Mesodermal cell (in vitro differentiated cells): ENCODE measurements around the gene BTBD17.

ENCODE experiments used
- H3K27ac ChIP-seq: 2 replicates; pipeline ENCODE4 v1.7.0; 2013; ENCODE audit warnings: mild to moderate bottlenecking, low read depth, low read length, moderate library complexity; ENCODE audit not compliant: severe bottlenecking
- H3K36me3 ChIP-seq: 2 replicates; pipeline ENCODE4 v1.7.1; 2013; ENCODE audit warnings: mild to moderate bottlenecking, low read length, moderate library complexity; ENCODE audit not compliant: control insufficient read depth, insufficient read depth
- H3K4me1 ChIP-seq: one replicate; pipeline ENCODE4 v1.7.1; 2013; ENCODE audit warnings: mild to moderate bottlenecking, low read length; ENCODE audit not compliant: insufficient read depth, control insufficient read depth, poor library complexity, severe bottlenecking
- H3K4me3 ChIP-seq: 2 replicates; pipeline ENCODE4 v1.7.0; 2013; ENCODE audit warnings: low read length, control low read depth, mild to moderate bottlenecking; ENCODE audit not compliant: insufficient read depth, poor library complexity, severe bottlenecking; ENCODE audit errors: extremely low read depth
- H3K9me3 ChIP-seq: 2 replicates; pipeline ENCODE4 v1.7.1; 2013; ENCODE audit warnings: mild to moderate bottlenecking, low read length, moderate library complexity; ENCODE audit not compliant: control insufficient read depth
- WGBS, 2 experiments: methylation state at CpG; one replicate each; pipeline ENCODE4 v1.1.5; 2013; ENCODE audit warnings: missing lambda C conversion rate in 2 of 2; ENCODE audit not compliant: insufficient coverage in 2 of 2; 5-methylcytosine and 5-hydroxymethylcytosine counted together

Gene BTBD17

DNA sequence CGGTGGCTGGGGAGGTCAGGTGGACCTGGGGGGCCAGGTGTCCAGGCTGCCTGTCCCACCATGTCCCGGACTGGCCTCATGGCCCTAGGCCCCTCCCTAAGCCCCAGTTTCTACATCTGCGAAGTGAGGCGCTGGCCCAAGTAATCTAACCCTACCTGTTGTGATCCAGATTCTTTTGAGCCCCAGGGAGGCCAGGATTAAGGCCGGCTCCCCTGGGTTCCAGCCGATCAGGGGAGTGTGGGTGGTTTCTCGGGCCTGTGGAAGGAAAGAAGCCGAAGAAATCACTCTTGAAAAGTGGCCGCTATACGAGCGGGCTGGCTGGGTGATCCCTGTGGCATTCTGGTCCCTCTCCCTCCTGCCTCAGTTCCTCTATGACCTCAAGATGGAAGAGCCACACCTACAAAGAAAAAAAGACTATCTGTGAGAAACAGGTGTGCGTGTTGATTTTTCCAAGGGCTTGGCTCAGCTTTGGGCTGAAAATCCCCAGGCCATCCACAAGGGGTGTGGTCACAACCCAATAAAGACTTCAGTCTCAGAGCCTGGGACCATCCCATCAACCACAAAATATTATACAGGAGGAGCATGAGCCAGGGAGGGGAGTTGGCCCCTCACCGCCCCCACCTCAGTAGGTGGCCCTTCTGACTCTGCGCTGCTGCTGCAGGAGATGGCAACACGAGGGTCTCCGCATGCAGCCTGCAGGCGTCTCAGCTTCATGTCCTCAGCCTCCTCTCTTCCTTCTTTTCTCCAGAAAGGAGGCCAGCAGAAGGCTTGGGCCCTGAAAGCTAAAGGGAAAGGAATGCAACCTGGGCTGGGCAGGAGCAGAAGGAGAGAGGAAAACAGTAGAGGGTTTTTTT is 25.9 kb upstream of the BTBD17 start:
- Histone ChIP-seq H3K4me3 (no peak overlapping the region), H3K9me3 (no peaks in the 10 kb centered on the region), H3K4me1 (peaks cover 11% of the 10 kb centered on the region), H3K36me3 (no peaks in the 10 kb centered on the region), H3K27ac (no peak overlapping the region)
- 71 to 81% methylated on average over 11 to 12 of the region's 17 CpGs for WGBS, 2 experiments

DNA sequence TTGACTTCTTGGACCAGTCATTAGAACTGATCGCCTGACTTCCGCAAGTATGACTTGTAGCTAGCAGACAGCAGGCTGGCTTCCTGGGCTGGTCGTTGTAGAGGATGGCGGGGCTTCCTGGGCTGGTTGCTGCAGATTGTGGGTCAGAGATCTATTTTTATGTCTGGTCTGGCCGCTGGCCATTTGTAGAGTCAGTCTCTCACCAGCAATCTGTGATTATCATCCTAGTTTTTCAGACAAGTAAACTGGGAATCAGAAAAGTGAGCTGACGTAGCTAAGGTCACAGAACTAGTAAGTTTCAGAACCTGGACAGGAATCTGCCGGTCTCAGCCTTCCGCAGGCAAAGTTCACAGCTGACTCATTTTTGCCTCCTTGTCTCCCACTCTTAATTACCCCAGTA is 24.7 kb upstream of the BTBD17 start:
- Histone ChIP-seq H3K36me3 (no peaks in the 10 kb centered on the region), H3K27ac (no peak overlapping the region), H3K9me3 (no peaks in the 10 kb centered on the region), H3K4me3 (no peak overlapping the region), H3K4me1 (peaks cover 11% of the 10 kb centered on the region)
- WGBS, 2 experiments, result 85 to 96% methylated on average over 6 to 8 of the region's 8 CpGs

DNA sequence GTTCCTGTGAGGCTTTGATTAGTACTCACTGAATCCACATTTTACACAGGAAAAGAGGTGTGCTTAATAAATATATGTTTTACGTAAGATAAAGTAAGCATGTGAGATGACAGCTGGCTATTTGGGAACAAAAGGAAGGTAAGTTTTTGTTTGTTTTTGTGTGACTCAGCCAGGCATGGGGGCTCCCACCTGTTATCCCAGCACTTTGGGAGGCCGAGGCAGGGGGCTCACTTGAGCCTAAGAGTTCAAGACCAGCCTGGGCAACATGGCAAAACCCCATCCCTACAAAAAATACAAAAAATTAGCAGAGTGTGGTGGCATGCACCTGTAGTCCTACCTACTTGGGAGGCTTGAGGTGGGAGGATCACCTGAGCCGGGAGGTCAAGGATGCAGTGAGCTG is 23.5 kb upstream of the BTBD17 start:
- no peak overlapping the region for H3K4me3 ChIP-seq
- H3K4me1 ChIP-seq, result peaks cover 8% of the 10 kb centered on the region
- no peaks in the 10 kb centered on the region for H3K9me3 ChIP-seq
- no peaks in the 10 kb centered on the region for H3K36me3 ChIP-seq
- no peak overlapping the region for H3K27ac ChIP-seq
- WGBS, 2 experiments, result 83 to 90% methylated on average over 3 of the region's 3 CpGs

DNA sequence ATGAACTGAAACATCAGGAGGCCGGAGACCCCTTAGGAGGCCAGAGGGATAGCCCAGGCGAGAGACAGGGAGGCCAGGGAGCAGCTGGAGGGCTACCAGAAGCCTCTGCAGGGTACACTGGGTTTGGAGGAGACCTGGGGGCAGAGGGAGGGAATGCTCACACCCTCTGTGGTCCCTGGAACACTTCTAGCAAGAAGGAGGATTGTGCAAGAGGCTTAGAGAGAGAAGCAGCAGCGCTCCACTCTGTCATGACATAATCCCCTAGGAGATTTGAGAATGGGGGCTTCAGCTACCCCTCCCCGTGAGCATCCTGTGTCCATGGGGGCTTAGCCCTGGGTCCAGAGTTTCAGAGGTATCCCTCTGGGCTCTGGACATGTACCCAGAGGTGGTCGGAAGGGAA is 21.5 kb upstream of the BTBD17 start:
- Histone ChIP-seq H3K9me3 (no peaks in the 10 kb centered on the region), H3K27ac (no peak overlapping the region), H3K36me3 (no peaks in the 10 kb centered on the region), H3K4me1 (peaks cover 8% of the 10 kb centered on the region), H3K4me3 (no peak overlapping the region)
- 100% methylated on average over 2 to 3 of the region's 5 CpGs for WGBS, 2 experiments

DNA sequence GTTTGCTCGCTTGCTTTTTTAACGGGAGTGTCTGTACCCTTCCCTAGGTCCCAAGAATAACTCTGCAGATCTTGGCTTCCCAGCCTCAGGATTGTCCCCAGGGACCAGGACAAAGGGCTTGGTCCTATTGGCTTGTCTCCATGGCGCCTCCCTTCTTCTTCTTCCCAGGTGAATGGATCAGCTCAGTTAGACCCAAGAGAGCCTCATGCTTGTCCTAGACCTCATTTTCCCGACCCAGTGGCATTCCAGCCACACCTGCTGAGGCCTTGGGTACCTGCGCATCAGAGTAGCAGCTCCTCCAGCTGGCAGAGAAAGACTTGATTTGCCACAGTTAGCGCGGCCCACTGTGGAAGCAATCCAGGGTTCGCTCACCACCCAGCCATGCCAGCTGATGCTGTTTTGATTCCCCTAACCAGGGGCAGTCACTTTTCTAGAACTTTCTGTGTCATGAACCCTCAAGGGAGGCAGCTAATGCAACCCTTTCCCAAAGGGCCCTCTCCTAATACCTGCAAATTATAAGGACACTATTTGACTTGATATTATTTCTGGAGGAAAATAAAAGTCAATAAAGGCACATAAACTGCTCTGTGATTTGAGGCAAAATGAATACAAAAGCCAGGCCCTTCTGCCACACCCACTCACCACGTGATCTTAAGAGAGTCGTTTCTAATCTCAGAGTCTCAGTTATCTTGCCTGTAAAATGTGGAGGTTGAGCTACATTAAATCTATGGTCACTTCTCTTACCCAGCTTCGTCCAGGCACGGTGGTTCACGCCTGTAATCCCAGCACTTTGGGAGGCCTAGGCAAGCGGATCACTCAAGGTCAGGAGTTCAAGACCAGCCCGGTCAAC is 19.5 kb upstream of the BTBD17 start:
- Histone ChIP-seq H3K9me3 (no peaks in the 10 kb centered on the region), H3K27ac (no peak overlapping the region), H3K4me1 (peaks cover 5% of the 10 kb centered on the region), H3K4me3 (no peak overlapping the region), H3K36me3 (no peaks in the 10 kb centered on the region)
- WGBS, 2 experiments, result 87 to 92% methylated on average over 14 of the region's 15 CpGs

DNA sequence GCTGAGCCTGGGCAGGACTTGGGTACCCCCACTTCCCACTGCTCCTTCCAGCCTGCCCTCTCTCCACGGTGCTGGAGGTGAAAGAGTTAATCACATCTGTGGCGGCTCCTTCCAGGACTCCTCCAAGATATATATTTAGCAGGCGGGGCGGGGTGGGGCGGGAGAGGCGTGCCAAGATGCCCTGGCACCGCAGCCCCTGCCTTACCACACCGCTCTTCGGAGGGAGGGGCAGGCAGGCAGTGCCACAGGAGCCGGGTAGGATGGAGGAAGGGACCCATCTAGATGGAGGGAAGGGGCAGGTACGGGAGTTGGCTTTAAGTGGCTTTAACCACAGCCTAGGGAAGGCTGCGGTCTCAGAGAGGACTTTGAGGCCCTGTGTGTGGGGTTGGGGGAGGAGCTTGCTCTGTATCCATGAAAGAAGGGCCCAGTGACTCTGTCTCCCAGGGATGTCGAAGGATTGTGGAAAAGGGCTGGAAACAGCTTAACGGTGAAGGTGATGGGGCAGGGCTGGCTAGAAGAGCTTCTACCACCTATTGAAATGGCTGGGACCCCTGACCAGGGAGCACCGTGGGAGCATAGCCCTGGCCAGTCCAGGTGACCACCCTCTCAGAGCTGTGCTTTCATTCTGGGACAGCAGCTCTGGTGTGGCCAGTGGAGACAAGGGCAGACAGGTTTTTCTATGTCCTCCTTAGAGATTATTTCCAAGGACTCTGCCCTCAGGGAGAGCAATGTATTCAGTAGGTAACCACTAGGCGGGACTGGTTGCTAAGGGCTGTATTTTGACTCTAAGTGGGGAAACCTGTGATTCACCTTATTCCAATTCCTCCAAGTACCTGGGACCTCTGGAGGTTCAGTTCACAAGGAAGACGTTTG is 18.7 kb upstream of the BTBD17 start:
- Histone ChIP-seq H3K4me3 (no peak overlapping the region), H3K9me3 (no peaks in the 10 kb centered on the region), H3K27ac (no peak overlapping the region), H3K4me1 (peaks cover 5% of the 10 kb centered on the region), H3K36me3 (no peaks in the 10 kb centered on the region)
- WGBS, 2 experiments, result 65 to 82% methylated on average over 6 to 15 of the region's 17 CpGs

DNA sequence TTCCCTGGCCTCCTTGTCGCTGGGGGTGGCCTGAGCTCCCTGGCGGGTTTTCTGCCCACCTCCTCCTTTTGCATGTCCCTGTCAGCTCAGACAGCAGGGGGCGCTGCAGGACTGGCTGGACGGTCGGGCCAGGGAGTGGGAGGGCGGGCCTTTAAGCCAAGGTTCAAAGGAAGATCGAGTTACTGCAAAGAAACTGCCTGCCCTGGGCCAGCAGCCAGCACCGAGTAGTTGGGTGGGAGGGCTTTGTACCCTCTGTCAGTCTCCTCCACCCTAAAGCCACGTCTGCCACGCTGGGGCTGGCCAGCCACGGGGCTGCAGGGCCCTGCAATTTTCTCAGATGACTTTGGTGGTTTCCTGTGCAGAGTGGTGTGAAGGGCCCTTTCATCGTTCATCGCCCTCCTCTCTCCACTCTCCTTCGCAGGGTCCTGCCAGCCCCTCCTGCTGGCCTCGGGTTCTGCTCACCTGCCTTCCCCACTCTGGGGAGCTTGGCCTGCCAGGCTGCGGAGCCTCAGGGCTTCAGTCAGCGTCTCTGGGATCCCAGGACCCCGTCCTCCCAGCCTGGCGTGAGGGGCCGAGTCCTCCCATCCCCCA is 17.9 kb upstream of the BTBD17 start:
- Histone ChIP-seq H3K36me3 (no peaks in the 10 kb centered on the region), H3K4me3 (no peak overlapping the region), H3K4me1 (peaks cover 5% of the 10 kb centered on the region), H3K27ac (no peak overlapping the region), H3K9me3 (no peaks in the 10 kb centered on the region)
- 27 to 43% methylated on average over 12 to 13 of the region's 20 CpGs for WGBS, 2 experiments

DNA sequence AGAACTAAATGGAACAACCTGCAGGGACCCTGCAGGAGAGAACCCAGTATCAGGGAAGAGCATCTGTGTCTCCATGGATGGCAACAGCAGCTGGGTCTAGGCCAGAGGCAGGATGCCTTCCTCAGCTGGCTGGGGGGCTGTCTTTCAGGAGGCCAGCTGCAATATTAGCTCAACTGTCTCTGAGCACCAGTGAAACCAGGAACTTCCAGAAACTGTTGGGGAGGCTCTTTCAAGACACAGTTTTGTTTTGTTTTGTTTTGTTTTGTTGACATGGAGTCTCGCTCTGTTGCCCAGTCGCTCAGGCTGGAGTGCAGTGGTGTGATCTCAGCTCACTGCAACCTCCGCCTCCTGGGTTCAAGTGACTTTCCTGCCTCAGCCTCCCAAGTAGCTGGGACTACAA is 13.2 kb upstream of the BTBD17 start:
- Histone ChIP-seq H3K36me3 (no peaks in the 10 kb centered on the region), H3K27ac (no peak overlapping the region), H3K9me3 (no peaks in the 10 kb centered on the region), H3K4me3 (no peak overlapping the region), H3K4me1 (peaks cover 3% of the 10 kb centered on the region)
- WGBS, 2 experiments, result 67% methylated on average over 1 of the region's 3 CpGs; no CpG with 5 or more reads in 1 of the 2 experiments

DNA sequence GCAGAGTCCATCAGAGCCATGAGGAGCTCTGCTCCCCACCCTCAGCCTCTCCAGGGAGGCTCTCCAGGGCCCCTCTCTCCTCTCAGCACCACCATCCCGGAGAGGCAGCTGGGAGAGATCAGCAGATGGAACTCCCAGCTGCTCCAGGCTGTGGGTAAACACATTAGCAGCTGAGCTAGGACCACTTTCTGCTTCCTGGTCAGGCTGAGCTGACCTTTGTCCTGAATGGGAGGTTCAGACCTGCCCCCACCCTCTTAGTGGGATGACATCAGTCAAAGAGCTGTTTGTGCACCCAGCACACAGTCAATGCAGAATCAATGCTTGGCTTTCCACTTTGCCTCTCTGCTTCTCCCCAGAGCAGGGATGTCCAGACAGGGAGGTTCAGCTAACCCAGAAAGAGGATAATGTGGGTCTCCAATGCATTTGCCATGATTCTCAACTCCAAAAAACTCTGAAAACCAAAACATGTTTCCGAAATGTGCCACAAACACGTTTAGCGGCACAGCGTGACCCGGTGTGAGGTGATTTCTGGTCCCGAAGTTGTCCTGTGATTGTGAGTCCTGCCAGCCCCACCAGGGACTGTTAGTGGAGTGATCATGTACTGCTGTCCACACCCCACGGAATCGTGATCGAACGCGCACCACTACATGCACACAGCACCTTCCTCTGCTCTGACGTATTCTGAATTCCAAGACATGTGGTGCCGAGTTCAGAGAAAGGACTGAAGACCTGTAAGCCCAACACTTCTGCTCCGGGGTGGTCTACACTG is 12.4 kb upstream of the BTBD17 start:
- 81 to 90% methylated on average over 11 to 13 of the region's 15 CpGs for WGBS, 2 experiments
- no peaks in the 10 kb centered on the region for H3K4me1 ChIP-seq
- H3K9me3 ChIP-seq, result no peaks in the 10 kb centered on the region
- no peak overlapping the region for H3K4me3 ChIP-seq
- no peak overlapping the region for H3K27ac ChIP-seq
- no peaks in the 10 kb centered on the region for H3K36me3 ChIP-seq
